HEK293 (cell line): ENCODE results near the gene TSHZ2.

ENCODE experiments used
- ATF2 ChIP-seq: fragments of 450-650 bp; formaldehyde crosslinking; IDR thresholded peaks from 2 replicates; pipeline ENCODE4 v1.5.1; 2016; ENCODE audit warnings: missing biosample characterization, missing genetic modification characterization, low read depth
- GLI4 ChIP-seq: fragments of 450-650 bp; formaldehyde crosslinking; IDR thresholded peaks from 2 replicates; pipeline ENCODE4 v1.5.1; 2016; ENCODE audit warnings: missing biosample characterization, missing genetic modification characterization
- RBAK ChIP-seq: fragments of 450-650 bp; formaldehyde crosslinking; IDR thresholded peaks from 2 replicates; pipeline ENCODE4 v1.5.1; 2016; ENCODE audit warnings: missing biosample characterization, missing genetic modification characterization
- ZBTB26 ChIP-seq: fragments of 450-650 bp; formaldehyde crosslinking; optimal IDR thresholded peaks from 2 replicates; pipeline ENCODE3; 2016; ENCODE audit warnings: missing biosample characterization, mild to moderate bottlenecking, missing genetic modification characterization
- ZNF214 ChIP-seq: fragments of 450-650 bp; formaldehyde crosslinking; IDR thresholded peaks from 2 replicates; pipeline ENCODE4 v1.5.1; 2017; ENCODE audit warnings: missing biosample characterization, mild to moderate bottlenecking, missing genetic modification characterization, borderline replicate concordance
- ZNF549 ChIP-seq: fragments of 450-650 bp; IDR thresholded peaks from 2 replicates; pipeline ENCODE4 v1.5.1; 2018; ENCODE audit warnings: missing biosample characterization, missing genetic modification characterization, mild to moderate bottlenecking, inconsistent platforms, moderate library complexity
- ZNF560 ChIP-seq: fragments of 450-650 bp; formaldehyde crosslinking; IDR thresholded peaks from 2 replicates; pipeline ENCODE4 v1.5.1; 2017; ENCODE audit warnings: missing biosample characterization, missing genetic modification characterization, borderline replicate concordance
- ZNF580 ChIP-seq: fragments of 450-650 bp; formaldehyde crosslinking; IDR thresholded peaks from 2 replicates; pipeline ENCODE4 v1.5.1; 2016; ENCODE audit warnings: missing biosample characterization, missing genetic modification characterization
- ZNF639 ChIP-seq: fragments of 450-650 bp; formaldehyde crosslinking; IDR thresholded peaks from 2 replicates; pipeline ENCODE4 v1.5.1; 2016; ENCODE audit warnings: missing biosample characterization, missing genetic modification characterization
- ZNF664 ChIP-seq: fragments of 450-650 bp; formaldehyde crosslinking; IDR thresholded peaks from 2 replicates; pipeline ENCODE4 v1.5.1; 2016; ENCODE audit warnings: missing biosample characterization, missing genetic modification characterization
- TF ChIP-seq, protein P1 (sequence below): fragments of 450-650 bp; formaldehyde crosslinking; IDR thresholded peaks from 2 replicates; pipeline ENCODE4 v1.5.1; 2016; ENCODE audit warnings: missing biosample characterization, missing genetic modification characterization

DNA sequence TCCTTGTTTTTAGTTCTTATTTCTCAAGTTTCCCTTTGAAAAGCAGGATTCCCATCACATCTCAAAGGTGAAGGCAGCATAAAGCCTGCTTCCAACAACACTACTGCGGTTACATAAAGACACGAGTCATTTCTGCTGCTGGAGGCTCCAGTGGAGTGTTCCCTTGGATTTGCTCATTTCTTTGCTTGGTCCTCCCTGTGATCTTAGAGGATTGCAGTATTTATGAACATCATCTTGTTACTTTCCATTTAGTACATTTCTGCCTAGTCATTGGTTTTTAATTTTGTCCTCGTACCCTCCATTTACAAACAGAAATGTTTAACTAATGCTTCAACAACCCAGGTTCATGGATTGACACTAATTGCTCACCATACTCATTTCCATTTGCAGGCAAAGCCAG, 322.6 kb downstream of the TSHZ2 start:
- TF ChIP-seq, protein P1, sequence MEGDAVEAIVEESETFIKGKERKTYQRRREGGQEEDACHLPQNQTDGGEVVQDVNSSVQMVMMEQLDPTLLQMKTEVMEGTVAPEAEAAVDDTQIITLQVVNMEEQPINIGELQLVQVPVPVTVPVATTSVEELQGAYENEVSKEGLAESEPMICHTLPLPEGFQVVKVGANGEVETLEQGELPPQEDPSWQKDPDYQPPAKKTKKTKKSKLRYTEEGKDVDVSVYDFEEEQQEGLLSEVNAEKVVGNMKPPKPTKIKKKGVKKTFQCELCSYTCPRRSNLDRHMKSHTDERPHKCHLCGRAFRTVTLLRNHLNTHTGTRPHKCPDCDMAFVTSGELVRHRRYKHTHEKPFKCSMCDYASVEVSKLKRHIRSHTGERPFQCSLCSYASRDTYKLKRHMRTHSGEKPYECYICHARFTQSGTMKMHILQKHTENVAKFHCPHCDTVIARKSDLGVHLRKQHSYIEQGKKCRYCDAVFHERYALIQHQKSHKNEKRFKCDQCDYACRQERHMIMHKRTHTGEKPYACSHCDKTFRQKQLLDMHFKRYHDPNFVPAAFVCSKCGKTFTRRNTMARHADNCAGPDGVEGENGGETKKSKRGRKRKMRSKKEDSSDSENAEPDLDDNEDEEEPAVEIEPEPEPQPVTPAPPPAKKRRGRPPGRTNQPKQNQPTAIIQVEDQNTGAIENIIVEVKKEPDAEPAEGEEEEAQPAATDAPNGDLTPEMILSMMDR (tag by site-specific recombination) = no peak
- TF ChIP-seq ZBTB26 (no peak), GLI4 (tag by site-specific recombination) (no peak), ZNF560 (no peak), RBAK (tag by site-specific recombination) (no peak), ZNF639 (tag by site-specific recombination) (no peak), ZNF214 (tag by site-specific recombination) (no peak), ZNF580 (tag by site-specific recombination) (no peak), ATF2 (tag by site-specific recombination) (no peak), ZNF664 (tag by site-specific recombination) (no peak), ZNF549 (tag by site-specific recombination) (no peak)
